Liver (tissue), 9 donors: ENCODE data around the gene MYH11. TPM values are rescaled to one million over a fixed set of nuclear protein-coding genes. Genes with fewer than 3 reads are reported as not detected.

Experiments used
- DNase-seq: peaks from one replicate; pipeline ENCODE4 v3.0.0-alpha.2; 2017; ENCODE audit warnings: low spot score
- H3K27ac ChIP-seq, 2 donors: one replicate each; pipeline ENCODE4 v1.7.0; 2013; ENCODE audit warnings: inconsistent platforms in 2 of 2, low read length in 2 of 2, control low read depth in 1 of 2, low read depth in 1 of 2, mild to moderate bottlenecking in 1 of 2
- H3K27me3 ChIP-seq, 4 donors: one replicate each; pipeline versions ENCODE4 v1.6.1 to v1.7.0; 2013; ENCODE audit warnings: low read length in 3 of 4, inconsistent platforms in 1 of 4, mild to moderate bottlenecking in 1 of 4, moderate library complexity in 1 of 4; ENCODE audit not compliant: control insufficient read depth in 4 of 4, insufficient read depth in 4 of 4
- H3K36me3 ChIP-seq, 4 donors: one replicate each; pipeline versions ENCODE4 v1.6.1 to v1.7.0; 2013; ENCODE audit warnings: low read length in 3 of 4, mild to moderate bottlenecking in 3 of 4, low read depth in 1 of 4, moderate library complexity in 1 of 4; ENCODE audit not compliant: control insufficient read depth in 4 of 4, insufficient read depth in 3 of 4
- H3K4me1 ChIP-seq, 4 donors: one replicate each; pipeline versions ENCODE4 v1.6.1 to v1.7.0; 2013; ENCODE audit warnings: low read length in 3 of 4, mild to moderate bottlenecking in 3 of 4, moderate library complexity in 1 of 4; ENCODE audit not compliant: control insufficient read depth in 4 of 4, insufficient read depth in 4 of 4
- H3K4me3 ChIP-seq, 3 donors: one replicate each; pipeline versions ENCODE4 v1.6.1 to v1.7.0; 2013; ENCODE audit warnings: low read length in 3 of 3, control low read depth in 1 of 3, low read depth in 1 of 3, mild to moderate bottlenecking in 1 of 3
- H3K9ac ChIP-seq, 2 donors: one replicate each; pipeline ENCODE4 v1.7.0; 2013; ENCODE audit warnings: low read length in 2 of 2, mild to moderate bottlenecking in 2 of 2, moderate library complexity in 2 of 2, control low read depth in 1 of 2, low read depth in 1 of 2
- H3K9me3 ChIP-seq, 4 donors: one replicate each; pipeline versions ENCODE4 v1.6.1 to v1.7.0; 2013; ENCODE audit warnings: low read length in 3 of 4; ENCODE audit not compliant: control insufficient read depth in 4 of 4
- EGR1 ChIP-seq, 2 donors: IDR thresholded peaks; 2 replicates each; pipeline ENCODE4 v1.6.1; 2016 to 2018; ENCODE audit warnings: antibody characterized with exemption in 2 of 2, low read depth in 2 of 2
- FOXA1 ChIP-seq: IDR thresholded peaks from 2 replicates; pipeline ENCODE4 v1.6.1; 2016; ENCODE audit warnings: antibody characterized with exemption
- FOXA2 ChIP-seq: IDR thresholded peaks from 2 replicates; pipeline ENCODE4 v1.6.1; 2016; ENCODE audit warnings: antibody characterized with exemption
- HNF4A ChIP-seq, 2 donors: conservative IDR thresholded peaks; 2 replicates each; pipeline ENCODE4 v1.6.1; 2016; ENCODE audit warnings: antibody characterized with exemption in 2 of 2, mild to moderate bottlenecking in 2 of 2
- HNF4G ChIP-seq: IDR thresholded peaks from 2 replicates; pipeline ENCODE4 v1.6.1; 2016; ENCODE audit warnings: antibody characterized with exemption
- JUND ChIP-seq, 2 donors: IDR thresholded peaks; 2 replicates each; pipeline ENCODE4 v1.6.1; 2016; ENCODE audit warnings: antibody characterized with exemption in 2 of 2
- NR2F2 ChIP-seq: IDR thresholded peaks from 2 replicates; pipeline ENCODE4 v1.6.1; 2016; ENCODE audit warnings: antibody characterized with exemption
- RAD21 ChIP-seq, 2 donors: IDR thresholded peaks; 2 replicates each; pipeline ENCODE4 v1.6.1; 2016; ENCODE audit warnings: antibody characterized with exemption in 2 of 2, mild to moderate bottlenecking in 2 of 2
- SP1 ChIP-seq: IDR thresholded peaks from 2 replicates; pipeline ENCODE4 v1.6.1; 2018; ENCODE audit warnings: antibody characterized with exemption, mild to moderate bottlenecking
- TAF1 ChIP-seq: conservative IDR thresholded peaks from 2 replicates; pipeline ENCODE4 v1.6.1; 2016; ENCODE audit warnings: antibody characterized with exemption, mild to moderate bottlenecking
- YY1 ChIP-seq: IDR thresholded peaks from 2 replicates; pipeline ENCODE4 v1.6.1; 2016; ENCODE audit warnings: antibody characterized with exemption, mild to moderate bottlenecking
- WGBS: extraction: QIAGEN DNeasy Blood & Tissue Kit; methylation state at CpG from one replicate; pipeline ENCODE4 v1.1.7; 2013; 5-methylcytosine and 5-hydroxymethylcytosine counted together
- polyA plus RNA-seq, 2 donors: library from polyadenylated mRNA; stranded (reverse) in 1 of 2; unstranded in 1 of 2; fragments of 200-250 nt in 1 of 2; fragments of >200 nt in 1 of 2; fragmentation: Nextera tagmentation in 1 of 2; extraction: Ambion mirVana in 1 of 2; gene quantifications; one replicate each; pipeline versions ENCODE4 v1.2.1 to v1.2.3, GENCODE V29; 2013 to 2015
- total RNA-seq, 2 donors: library from RNA; depleted of rRNA; stranded (reverse); fragments of >200 nt; gene quantifications; one replicate each; pipeline ENCODE4 v1.2.3, GENCODE V29; 2014
- TF ChIP-seq, protein P1 (sequence below): IDR thresholded peaks from 2 replicates; pipeline ENCODE4 v1.6.1; 2016; ENCODE audit warnings: antibody characterized with exemption, mild to moderate bottlenecking
- TF ChIP-seq, protein P2 (sequence below): IDR thresholded peaks from 2 replicates; pipeline ENCODE4 v1.6.1; 2016; ENCODE audit warnings: antibody characterized with exemption
- TF ChIP-seq, protein P3 (sequence below): IDR thresholded peaks from 2 replicates; pipeline ENCODE4 v1.6.1; 2016; ENCODE audit warnings: antibody characterized with exemption
- TF ChIP-seq, protein P4 (sequence below): fragments of 150-350 bp; IDR thresholded peaks from 2 replicates; pipeline ENCODE4 v1.5.1; 2017; ENCODE audit warnings: improper control_type of control experiment, low read depth, low read length; ENCODE audit not compliant: missing input control
- TF ChIP-seq, protein P5 (sequence below): IDR thresholded peaks from 2 replicates; pipeline ENCODE4 v1.6.1; 2016; ENCODE audit warnings: antibody characterized with exemption
- donor health status: healthy.
- donor health status: healthy.
- donor health status: healthy.
- donor health status: healthy.
- donor health status: healthy.

The MYH11 gene
- total and polyA plus RNA-seq, 4 donors, result 0.51 to 33.7 (median 4.0) TPM

DNA sequence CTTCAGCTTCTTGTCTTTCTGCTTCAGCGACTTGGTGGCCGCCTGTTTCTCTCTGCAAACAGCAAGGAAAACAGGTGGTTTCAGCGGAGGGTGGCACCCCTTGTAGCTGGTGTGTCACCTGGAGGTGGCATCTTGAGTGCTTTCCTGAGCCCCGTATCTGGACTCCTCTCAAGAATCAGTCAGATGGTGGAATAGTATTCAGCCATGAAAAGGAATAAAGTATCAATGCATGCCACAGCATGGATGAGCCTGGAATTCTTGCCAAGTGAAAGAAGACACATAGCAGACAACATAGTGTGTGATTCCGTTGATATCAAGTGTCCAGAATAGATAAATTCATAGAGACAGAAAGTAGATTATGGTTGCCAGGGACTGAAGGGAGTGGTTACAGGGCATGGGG is 141.6 kb downstream of the MYH11 start (continued):
- TF ChIP-seq, protein P1, sequence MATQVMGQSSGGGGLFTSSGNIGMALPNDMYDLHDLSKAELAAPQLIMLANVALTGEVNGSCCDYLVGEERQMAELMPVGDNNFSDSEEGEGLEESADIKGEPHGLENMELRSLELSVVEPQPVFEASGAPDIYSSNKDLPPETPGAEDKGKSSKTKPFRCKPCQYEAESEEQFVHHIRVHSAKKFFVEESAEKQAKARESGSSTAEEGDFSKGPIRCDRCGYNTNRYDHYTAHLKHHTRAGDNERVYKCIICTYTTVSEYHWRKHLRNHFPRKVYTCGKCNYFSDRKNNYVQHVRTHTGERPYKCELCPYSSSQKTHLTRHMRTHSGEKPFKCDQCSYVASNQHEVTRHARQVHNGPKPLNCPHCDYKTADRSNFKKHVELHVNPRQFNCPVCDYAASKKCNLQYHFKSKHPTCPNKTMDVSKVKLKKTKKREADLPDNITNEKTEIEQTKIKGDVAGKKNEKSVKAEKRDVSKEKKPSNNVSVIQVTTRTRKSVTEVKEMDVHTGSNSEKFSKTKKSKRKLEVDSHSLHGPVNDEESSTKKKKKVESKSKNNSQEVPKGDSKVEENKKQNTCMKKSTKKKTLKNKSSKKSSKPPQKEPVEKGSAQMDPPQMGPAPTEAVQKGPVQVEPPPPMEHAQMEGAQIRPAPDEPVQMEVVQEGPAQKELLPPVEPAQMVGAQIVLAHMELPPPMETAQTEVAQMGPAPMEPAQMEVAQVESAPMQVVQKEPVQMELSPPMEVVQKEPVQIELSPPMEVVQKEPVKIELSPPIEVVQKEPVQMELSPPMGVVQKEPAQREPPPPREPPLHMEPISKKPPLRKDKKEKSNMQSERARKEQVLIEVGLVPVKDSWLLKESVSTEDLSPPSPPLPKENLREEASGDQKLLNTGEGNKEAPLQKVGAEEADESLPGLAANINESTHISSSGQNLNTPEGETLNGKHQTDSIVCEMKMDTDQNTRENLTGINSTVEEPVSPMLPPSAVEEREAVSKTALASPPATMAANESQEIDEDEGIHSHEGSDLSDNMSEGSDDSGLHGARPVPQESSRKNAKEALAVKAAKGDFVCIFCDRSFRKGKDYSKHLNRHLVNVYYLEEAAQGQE, result no peak

DNA sequence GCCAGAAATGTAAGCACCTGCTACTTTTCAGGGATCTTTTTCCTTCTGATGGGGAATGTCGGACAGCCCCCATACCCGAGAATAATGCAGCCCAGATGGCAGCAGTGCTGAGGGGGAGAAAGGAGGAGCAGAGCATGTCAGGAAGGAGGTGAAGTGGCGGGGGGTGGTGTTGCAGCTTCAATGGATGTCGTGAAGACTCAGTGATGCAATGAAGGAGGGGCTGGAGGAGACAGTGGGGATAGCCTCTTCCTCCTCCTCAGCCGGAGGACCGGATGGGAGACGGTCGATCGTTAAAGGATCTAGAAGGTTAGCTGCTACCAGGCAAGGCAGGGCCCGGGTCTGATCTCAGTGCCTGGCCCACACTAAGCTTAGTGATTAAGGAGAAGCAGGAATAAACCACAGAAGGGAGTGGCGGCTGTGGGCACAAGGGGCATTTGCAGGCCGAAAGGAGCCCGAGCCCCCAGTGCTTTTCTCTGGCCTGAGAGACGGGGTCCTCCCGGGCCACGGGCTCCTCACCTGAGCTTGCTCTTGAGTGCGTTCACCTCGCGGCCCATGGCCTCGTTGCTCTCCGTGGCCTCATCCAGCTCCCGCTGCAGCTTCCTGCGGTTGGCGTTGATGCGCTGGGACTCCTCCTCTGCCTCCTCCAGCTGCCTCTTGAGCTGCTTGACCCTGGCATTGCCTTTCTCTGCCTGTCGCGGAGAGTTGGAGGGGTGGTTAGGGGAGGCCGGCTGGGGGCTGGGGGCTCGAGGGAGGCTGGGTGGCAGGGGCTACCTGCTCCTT is 142.2 kb downstream of the MYH11 start:
- DNase-seq, result no peak
- no peaks in the 10 kb centered on the region for H3K4me1 ChIP-seq
- H3K27ac ChIP-seq, result no peak overlapping the region
- peaks cover 0 to 3% (median 0%) of the 10 kb centered on the region in 4 donors for H3K36me3 ChIP-seq
- no peak overlapping the region for H3K4me3 ChIP-seq
- no peak overlapping the region for H3K9ac ChIP-seq
- H3K9me3 ChIP-seq, result no peaks in the 10 kb centered on the region
- 96% methylated on average over 29 of the region's 29 CpGs for WGBS
- H3K27me3 ChIP-seq, result no peaks in the 10 kb centered on the region
- TF ChIP-seq JUND (IDR thresholded peaks at IDR 0.05), result no peak
- no peak for TF ChIP-seq NR2F2
- TF ChIP-seq, protein P2, sequence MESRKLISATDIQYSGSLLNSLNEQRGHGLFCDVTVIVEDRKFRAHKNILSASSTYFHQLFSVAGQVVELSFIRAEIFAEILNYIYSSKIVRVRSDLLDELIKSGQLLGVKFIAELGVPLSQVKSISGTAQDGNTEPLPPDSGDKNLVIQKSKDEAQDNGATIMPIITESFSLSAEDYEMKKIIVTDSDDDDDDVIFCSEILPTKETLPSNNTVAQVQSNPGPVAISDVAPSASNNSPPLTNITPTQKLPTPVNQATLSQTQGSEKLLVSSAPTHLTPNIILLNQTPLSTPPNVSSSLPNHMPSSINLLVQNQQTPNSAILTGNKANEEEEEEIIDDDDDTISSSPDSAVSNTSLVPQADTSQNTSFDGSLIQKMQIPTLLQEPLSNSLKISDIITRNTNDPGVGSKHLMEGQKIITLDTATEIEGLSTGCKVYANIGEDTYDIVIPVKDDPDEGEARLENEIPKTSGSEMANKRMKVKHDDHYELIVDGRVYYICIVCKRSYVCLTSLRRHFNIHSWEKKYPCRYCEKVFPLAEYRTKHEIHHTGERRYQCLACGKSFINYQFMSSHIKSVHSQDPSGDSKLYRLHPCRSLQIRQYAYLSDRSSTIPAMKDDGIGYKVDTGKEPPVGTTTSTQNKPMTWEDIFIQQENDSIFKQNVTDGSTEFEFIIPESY, result no peak
- TF ChIP-seq SP1, result no peak
- TF ChIP-seq, protein P3, sequence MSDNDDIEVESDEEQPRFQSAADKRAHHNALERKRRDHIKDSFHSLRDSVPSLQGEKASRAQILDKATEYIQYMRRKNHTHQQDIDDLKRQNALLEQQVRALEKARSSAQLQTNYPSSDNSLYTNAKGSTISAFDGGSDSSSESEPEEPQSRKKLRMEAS, result no peak
- TF ChIP-seq, protein P4, sequence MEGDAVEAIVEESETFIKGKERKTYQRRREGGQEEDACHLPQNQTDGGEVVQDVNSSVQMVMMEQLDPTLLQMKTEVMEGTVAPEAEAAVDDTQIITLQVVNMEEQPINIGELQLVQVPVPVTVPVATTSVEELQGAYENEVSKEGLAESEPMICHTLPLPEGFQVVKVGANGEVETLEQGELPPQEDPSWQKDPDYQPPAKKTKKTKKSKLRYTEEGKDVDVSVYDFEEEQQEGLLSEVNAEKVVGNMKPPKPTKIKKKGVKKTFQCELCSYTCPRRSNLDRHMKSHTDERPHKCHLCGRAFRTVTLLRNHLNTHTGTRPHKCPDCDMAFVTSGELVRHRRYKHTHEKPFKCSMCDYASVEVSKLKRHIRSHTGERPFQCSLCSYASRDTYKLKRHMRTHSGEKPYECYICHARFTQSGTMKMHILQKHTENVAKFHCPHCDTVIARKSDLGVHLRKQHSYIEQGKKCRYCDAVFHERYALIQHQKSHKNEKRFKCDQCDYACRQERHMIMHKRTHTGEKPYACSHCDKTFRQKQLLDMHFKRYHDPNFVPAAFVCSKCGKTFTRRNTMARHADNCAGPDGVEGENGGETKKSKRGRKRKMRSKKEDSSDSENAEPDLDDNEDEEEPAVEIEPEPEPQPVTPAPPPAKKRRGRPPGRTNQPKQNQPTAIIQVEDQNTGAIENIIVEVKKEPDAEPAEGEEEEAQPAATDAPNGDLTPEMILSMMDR, result no peak
- TF ChIP-seq, protein P5, sequence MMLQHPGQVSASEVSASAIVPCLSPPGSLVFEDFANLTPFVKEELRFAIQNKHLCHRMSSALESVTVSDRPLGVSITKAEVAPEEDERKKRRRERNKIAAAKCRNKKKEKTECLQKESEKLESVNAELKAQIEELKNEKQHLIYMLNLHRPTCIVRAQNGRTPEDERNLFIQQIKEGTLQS, result no peak
- TF ChIP-seq RAD21 (IDR thresholded peaks at IDR 0.05), result no peak
- no peak for TF ChIP-seq HNF4A (conservative IDR thresholded peaks at IDR 0.05)
- no peak for TF ChIP-seq HNF4G
- no peak for TF ChIP-seq FOXA1

DNA sequence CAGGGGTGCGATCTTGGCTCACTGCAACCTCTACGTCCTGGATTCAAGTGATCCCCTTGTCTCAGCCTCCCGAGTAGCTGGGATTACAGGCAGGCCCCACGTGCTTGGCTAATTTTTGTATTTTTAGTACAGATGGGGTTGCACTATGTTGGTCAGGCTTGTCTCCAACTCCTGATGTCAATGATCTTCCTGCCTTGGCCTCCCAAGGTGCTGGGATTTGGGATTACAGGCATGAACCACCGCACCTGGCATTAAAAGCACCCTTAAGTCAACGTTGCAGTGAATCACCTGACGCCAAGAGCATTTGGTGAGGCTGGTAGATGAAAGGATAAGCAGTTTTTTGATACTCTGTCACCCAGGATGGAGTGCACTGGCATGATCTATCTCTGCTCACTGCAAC is 147.8 kb downstream of the MYH11 start:
- Histone ChIP-seq H3K9me3 (no peaks in the 10 kb centered on the region), H3K4me3 (no peak overlapping the region), H3K9ac (no peak overlapping the region), H3K27me3 (no peaks in the 10 kb centered on the region), H3K27ac (no peak overlapping the region), H3K4me1 (no peaks in the 10 kb centered on the region), H3K36me3 (no peaks in the 10 kb centered on the region)
- DNase-seq, result no peak
- 94% methylated on average over 7 of the region's 7 CpGs for WGBS
- TF ChIP-seq YY1 (no peak), EGR1 (IDR thresholded peaks at IDR 0.05; ENCODE audit: low read depth in 2 of 2) (no peak), TAF1 (no peak), NR2F2 (no peak), SP1 (no peak), RAD21 (IDR thresholded peaks at IDR 0.05) (no peak), HNF4G (no peak), FOXA2 (no peak), HNF4A (conservative IDR thresholded peaks at IDR 0.05) (no peak), FOXA1 (no peak)
- TF ChIP-seq, protein P4, result no peak
- TF ChIP-seq, protein P5, result no peak
